DMS153 treated with DMSO at 0.1 percent for 48 hours (cell line): ENCODE measurements around the gene VAV2.

ENCODE experiments used
- DNase-seq: peaks from one replicate; lab custom pipeline; 2025; ENCODE audit not compliant: unreplicated experiment; lab: John Stamatoyannopoulos, UW

VAV2 gene

DNA sequence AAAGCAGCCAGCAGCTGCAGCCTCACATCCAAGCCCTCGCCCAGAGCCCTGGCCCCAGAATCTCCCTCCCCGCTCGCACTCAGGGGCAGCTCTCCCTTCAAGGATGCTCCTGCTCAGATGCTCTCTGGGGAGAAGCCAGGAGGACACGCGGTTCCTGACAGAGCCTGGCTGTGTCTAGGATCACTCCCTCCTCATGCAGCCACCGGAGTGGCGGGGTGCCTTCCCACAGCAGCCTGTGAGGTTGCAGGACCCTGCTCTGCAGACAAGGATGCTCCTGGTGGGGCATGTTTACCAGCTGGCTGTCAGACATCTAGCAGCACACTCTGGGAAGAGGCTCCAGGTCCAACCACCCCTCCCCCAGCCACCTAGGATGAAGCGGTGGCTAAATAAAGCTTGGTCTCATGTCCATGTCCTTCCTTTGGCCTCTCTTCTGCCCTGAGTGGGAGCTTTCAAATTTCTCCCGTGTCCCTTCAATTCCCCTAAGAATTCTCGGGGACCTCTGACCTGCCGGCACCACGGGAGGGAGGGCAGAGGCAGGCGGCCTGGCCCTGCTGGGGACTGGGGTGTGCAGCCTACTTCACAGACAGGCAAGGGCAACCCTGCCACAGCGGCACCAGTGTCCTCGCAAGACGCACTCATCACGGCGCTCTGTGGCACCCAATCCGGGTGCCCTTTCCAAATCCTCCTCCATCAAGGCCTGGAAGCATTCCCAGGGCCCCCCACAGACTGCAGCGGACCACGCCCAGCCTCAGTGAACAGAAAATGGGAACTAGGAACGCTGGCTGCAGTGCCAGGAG, 165.6 kb downstream of the VAV2 start:
- DNase-seq = no peak

DNA sequence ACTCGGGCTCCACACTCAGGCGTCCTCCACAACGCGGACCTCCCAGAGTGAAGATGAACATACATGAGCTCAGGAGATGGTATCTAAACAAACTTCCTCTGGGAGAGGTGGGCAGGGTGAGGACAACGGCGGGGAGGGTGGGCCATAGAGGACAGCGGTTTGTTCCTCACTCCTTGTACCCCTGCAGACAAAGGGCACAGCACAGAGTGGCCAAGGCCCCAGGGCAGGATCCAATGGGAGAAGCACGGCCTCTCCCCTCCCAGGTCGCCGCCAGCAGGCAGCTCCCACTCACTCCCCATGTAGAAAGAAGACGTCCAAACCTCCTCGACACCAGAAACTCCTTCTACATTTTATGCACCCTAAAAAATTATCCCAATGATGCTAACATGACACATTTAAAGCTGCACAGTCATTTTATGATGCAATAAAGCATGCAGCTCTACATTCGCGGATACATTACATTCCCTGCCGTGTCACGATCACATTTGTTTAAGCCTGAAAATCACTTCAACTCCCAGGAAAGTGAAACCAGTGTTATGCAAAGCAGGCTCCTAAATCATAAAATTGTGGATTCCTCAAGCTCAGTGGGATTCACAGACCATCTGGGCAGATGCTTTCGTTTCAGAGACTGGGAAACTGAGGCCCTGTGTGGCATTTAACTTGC, 166.4 kb downstream of the VAV2 start:
- DNase-seq = no peak

DNA sequence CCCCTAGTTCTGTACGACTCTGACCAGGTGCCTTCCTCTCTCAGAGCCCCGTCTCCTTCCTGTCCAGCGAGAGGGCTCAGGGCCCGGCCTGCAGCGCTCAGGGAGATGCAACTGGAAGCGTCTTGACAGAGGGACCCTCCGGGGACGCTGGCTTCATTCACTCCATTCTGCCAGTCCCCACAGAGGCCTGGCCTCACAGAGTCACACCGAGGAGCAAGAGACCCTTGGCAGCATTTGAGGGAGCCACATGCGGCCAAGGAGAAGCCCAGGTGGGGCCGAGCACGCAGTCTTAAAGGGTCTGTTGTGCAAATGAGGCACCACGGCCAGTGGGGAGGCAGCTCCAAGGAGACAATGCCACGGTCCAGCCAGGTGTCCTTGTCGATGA, 167.3 kb downstream of the VAV2 start:
- no peak for DNase-seq

DNA sequence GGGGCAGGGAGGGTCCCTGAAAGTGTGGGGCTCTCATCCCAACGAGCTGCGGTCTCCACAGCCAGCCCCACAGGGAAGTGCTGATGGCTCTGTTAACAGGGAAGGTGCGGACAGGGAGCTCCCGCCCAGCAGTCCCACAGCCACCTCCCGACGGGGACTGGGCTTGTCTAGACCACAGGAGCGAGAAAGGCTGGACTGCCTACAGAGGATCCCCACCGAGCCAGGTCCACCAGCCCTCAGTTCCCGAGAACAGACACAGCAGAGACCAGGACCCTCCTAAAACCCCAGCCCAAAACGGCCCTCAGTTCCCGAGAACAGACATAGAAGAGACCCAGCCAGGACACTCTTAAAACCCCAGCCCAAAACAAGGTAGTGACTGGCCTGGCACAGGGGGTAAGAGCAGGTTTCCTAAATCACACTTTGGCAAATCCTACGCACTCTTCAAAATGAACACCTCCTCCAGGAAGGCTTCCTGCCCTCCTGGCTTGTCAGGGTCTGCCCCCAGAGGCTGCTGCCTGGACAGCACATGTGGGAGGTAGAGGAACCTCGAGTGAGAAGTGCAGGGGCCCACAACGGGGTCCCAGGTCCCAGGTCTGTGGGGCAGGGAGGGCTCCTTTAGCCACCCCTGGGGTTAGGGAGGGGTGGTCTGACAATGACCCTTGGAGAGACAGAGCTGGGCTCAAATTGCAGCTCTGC, 167.9 kb downstream of the VAV2 start:
- DNase-seq = no peak

DNA sequence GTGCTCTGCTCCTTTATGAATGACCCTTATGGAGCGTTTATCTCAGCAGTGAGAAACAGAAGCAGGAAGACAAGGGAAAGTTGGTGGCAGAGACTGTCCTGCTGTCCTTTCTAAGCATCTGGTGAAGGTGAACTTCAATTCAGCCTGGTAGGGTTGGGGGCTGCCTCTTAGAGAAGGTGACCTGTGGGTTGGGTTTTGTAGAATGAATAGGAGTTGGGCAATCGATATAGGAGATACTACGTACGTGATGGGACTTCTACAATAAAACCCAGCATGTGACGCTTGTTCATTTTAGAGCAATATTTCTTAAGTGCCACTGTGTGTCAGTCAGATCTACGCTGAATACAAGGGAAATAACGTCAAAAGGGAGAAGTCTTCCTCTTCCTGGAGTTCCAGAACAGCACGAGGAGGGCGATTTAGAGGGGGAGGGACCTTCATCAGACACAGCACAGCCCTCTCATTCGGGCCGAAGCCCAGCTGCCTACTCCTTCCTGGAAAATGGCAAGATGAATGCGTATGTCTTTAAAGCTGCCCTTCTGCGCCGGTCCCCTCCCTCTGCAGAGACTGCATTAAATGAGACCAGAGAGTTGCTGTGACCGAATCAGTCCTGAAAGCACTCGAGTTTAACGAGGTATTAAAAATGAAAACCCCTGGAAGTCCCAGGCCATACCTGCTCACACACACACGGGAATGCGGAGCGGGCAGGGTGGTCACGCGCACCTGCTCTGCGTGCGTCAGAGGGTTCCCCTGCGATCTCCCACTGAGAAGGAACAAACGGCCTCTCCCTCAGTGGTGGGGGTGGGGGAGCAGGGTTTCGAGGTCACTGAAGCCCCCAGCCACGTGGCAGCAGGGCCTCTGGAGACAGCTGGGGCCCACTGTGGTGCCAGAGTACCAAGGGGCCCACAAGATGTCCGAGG, 168.7 kb downstream of the VAV2 start:
- no peak for DNase-seq

DNA sequence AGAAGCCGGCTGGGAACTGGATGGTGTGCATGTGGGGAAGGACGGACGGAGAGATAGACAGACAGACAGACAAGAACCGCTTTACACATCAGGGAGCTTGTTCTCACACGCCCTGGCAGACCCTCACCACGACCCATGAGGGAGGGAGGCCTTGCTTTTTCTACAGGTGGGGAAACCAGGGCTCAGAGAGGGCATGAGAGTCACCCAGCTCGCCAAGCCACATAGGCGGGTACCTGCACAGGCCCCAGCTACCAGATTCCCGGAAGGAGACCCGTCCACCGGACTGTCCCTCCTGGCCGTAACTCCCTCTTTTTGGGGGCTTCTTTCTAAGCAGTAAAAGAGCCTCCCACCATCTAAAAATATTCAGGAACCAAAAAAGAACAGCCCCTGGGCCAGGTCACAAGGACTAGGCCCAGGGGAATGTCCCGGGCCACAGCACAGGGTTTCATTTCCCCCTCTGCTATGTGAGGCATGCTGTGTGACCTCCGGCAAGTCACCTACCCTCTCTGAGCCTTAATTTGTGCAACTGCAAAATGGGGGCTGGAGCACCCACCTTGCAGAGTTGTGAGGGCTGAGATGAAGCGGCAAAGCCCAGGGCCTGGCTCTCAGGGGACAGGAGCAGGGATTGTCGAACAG, 169.6 kb downstream of the VAV2 start:
- DNase-seq = no peak

DNA sequence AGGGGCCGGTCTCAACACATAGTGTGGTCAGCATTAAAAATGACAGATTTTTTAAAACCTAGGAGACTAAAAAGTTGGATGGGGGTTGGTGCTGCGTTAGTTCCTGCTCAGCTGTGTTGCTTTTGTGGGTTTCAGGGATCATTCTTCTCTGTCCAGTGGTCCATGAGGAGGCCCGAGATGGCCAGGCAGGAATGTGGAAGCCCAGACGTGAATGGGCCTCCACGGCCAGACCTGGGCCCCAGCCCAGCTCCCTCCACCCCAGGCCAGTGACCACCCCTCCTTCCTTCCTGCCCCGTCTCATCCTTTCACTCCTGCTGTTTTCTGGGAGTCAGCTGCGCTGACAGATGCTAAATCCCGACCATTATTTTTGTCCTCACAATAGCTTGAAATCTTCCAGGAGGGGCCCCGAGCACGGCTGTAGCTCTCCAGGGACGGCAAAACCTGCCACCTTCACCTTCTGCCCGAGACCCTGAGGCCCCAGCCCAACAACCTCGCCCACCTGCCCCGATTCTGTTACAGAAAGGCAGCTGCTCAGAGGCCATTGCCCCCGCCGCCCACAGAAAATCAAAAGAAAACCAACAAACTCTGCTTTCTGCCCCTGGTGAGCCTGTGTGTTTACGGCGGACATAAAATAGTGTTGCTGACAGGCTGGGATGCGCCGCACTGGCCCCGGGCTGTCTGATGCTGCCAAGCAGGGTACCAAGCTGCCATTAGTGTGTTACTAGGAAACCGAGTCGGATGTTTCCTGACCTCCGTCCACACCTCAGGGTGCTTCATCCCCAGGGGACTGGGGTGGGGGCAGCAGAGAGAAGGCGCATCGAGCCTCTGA, 170.3 kb downstream of the VAV2 start:
- DNase-seq = no peak

DNA sequence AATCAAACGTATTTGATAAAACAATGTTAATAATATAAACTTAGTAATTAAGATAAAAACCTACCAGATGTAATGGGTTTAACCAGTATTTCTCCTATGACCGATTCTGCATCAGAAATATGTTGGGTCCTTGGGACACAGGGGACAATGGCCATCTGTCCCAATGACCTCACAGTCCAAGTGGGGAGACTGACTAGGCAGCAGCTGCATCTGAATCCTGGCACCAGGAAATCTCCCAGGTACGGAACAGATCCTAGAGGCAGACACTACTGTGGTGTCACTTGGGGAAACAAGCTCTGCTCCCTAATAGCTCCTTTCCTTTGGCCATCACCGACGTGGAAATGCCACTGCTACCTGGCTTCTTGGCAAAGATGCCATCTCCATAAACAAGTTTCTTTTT, 172.2 kb downstream of the VAV2 start:
- no peak for DNase-seq

DNA sequence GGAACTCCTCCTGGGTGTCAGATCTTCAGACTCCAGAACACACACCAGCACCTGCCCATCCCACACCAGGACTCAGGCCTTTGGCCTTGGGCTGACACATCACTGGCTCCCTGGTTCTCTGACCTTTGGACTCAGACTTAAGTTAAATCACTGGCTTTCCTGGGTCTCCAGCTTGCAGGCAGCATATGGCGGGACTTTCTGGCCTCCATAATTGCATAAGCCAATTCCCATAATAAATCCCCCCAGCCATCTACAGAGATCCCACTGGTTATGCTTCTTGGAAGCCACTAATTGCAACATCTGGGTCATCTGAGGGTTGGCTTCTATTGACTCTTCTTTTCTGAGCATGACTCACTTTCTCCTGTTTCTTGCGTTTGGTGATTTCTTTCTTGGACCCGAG, 173.7 kb downstream of the VAV2 start:
- DNase-seq = no peak

DNA sequence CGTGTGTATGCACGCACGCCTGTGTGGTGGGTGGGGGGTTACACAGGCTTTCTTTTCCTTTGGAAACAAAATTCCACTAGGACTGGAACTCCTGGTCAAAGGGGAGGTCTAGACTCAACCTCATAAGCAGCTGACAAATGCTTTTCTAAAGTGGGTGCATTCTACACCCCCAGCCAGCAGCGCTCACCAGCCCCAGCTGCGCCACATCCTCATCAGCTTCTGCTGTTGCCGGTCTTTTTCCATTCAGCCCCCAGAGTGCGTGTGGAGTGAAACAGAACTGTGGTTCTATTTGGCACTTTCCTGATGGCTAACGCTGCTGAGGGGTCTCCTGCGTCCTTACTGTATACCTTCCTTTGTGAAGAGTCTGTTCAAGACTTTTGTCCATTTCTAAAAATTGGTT, 176.3 kb downstream of the VAV2 start:
- DNase-seq = no peak

DNA sequence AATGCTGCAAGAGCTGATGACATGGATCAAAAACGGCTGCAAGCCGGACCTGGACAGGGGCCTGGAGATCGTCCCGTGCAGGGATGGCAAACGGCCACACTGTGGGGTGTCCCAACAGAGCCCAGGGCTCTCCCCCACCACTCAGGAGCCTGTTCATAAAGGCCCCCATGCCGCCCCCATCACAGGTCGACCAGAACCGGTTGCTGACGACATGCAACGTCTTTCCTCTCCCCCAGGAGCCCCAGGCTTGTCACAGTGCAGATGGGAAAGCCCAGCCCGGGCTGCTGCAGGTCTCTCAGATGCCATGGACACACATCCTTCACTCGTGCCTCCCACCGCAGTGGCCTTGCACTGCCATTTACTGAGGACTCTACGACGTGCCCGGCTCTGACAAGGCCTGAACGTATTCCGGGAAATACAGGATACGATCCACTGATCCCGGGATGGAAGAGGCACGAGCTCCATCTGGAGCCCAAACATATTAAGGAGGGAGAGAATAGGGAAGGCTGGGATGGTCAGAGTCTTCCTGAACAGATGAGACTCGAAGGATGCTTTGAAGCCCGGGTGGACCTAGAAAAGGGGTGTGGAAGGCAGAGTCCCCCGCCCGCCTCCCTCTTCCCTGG, 177.4 kb downstream of the VAV2 start:
- no peak for DNase-seq

DNA sequence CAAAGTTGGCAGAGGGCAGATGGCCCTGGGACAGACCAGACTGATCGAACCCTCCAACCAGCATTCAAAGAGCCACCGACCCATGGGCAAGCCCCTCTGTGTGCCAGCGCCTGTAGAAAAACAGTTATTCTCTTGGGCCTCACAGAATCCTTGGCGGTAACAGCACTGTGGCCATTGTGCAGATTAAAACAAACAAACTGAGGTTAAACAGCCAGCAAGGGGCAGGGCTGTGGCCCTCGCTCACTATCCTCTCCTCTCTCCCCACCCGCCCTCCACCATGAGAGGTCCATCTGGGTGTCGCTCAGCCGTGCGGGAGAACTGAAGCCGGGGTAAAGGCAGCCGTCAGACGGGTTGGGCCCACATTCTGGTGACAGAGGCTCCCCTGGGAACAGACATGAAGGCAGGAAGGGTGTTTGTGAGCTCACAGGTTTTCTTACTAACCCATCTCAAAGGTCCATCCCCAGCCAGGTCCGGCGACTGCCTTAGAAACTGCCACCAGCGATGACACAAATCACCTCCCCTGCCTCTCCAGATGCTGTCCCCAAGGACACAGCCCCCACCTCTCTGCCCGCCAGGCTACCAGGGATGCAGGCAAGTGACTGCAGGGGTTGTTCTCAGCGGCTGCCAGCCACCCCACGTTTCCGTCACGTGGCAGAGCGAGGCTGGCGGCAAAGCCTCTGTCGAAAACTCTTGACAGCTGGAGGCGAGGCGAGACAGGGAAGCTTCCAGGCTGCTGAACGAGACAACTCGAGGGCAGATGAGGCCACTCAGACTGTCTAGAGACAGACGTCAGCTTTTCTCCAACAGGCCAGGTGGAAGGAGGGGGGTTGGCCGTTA, 178.2 kb downstream of the VAV2 start:
- DNase-seq = no peak

DNA sequence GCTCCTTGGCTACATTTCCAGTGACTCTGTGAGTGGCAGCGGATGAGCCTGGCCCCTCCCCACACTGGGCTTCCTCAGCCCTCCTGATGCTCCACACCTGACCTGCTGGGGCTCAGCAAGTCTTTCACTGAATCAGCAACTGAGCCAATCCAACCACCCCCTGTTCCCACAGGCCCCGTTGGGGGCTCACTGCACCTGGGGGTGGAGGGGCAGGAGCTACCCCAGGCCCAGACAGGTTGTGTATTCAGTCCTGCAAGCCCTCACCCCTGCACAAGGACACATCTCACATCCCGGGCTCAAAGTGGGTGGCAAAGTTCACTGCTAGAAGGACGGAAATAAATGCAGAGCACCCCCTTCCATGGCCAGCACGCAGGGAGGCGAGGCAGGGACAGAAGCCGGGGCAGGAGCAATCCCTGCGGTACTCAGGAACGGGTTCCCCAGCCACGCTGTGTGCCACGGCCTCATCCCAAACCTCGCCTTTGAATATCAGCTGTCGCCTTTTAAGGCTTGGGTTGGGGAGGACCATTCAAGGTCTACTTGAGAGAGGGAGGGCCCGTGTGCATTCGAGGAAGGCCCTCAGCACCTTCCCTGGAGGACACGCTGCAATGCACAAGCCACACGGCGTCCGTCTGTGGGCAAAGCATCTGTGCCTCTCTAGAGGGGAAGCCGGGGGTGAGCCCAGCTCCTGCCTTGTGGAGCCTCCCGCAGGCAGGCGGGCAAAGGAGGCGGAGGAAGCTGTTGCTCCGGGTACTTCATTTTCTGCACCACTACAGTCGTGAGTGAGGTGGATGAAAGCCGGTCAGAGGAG, 179.0 kb downstream of the VAV2 start:
- DNase-seq = no peak

DNA sequence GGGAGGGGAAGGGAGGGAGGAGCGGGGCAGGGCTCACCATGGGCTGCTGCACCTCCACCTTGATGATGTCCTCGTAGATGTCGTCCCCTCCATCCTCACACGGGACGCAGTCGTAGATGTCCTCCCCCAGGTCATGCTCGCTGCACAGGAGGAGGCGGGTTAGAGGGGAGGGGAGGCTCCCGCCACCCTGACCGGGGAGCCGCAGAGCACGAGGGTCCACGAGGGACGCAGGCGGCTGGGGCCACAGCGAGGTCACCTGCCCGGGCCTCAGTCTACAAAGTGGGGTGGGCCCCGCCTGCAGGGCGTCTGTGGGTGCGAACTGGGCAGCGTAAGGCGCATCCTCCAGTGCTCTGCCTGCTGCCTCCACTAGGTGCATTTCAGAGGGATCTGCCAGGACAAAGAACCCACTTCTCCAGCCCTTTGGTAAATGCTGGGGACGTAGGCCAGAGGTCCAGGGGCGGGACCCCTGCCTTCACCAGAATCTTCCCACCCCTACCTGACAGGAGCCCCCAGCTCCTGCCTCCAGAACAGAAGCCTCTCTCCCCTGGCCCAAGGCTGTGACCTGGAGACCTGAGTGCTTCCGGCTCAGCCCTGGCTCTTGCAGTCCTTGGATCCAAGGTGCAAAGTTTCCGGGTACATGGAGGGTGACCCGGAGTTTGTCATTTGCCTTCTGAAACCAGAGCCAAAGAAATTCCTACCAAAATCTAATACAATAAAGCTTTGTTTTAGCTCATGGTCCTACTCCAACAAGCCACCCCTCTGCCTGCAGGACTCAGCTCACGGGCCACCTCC, 179.9 kb downstream of the VAV2 start:
- no peak for DNase-seq

DNA sequence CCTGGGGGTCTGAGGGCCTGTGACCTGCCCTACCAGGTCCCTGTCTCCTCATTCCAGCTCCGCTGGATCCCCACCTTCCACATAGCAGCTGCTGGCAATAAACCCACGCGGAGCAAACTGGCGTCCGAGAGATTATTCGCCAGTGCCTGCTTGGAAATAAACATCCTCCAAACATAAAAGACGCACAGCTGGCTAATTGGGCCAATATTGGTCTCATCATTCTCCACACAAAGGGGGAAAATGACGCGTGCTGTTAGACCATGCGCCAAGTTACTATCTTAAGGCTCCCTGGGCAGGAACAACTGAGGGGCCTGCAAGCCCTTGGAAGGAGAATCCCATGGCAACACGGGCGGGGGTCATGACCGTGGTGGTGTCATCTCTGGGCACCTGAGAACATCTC, 180.7 kb downstream of the VAV2 start:
- no peak for DNase-seq

DNA sequence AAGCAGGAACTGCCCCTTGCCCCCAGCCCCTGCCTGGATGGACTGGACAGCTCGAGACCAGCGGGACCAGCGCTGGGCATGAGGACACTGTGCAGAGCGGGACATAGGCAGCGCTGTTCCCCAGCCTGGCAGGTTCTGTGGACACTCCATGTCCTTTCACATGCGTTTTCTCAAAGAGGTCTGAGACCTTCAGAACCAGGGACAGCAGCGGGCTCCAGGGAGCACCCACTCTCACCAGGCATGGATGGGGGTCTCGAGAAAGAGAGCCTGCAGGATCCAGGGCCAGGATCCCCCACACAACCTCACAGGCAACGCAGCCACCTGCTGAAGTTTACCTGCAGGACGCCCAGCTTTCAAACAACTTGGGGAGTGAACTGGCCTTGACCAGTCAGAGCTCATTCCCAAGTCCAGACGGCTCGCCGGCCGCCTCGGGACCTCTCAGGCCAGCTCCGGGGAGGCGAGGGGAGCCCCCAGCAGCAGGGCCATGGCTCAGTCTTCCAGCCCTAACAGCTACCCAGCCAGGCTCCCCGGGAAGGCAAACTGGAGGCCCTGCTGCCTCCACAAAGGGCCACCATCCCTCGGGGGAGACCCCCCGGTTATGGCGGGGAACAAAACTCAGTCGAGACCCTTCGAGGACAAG, 181.4 kb downstream of the VAV2 start:
- DNase-seq = no peak
